Hepatocyte (in vitro differentiated cells): Measurements from ENCODE around the gene RBM38. TPM values are rescaled to one million over a fixed set of nuclear protein-coding genes. Genes with fewer than 3 reads are reported as not detected.

ENCODE experiments used
- DNase-seq: peaks from one replicate; pipeline ENCODE4 v3.0.0-alpha.2; 2016; ENCODE audit warnings: low spot score
- H2AFZ ChIP-seq: fragments of 200-600 bp; sonication (generic); 2 replicates; pipeline ENCODE4 v1.6.0; 2016; ENCODE audit warnings: antibody characterized with exemption, mild to moderate bottlenecking
- H3K27ac ChIP-seq: fragments of 200-600 bp; sonication (generic); 2 replicates; pipeline ENCODE4 v1.5.1; 2016; ENCODE audit warnings: mild to moderate bottlenecking
- H3K27me3 ChIP-seq: fragments of 200-600 bp; sonication (generic); 2 replicates; pipeline ENCODE4 v1.6.1; 2016
- H3K36me3 ChIP-seq: fragments of 200-600 bp; sonication (generic); replicated peaks from 2 replicates; pipeline ENCODE4 v1.5.1; 2016; ENCODE audit warnings: low read depth; ENCODE audit not compliant: insufficient read depth
- H3K4me1 ChIP-seq: fragments of 200-600 bp; sonication (generic); 2 replicates; pipeline ENCODE4 v1.5.1; 2016; ENCODE audit warnings: mild to moderate bottlenecking, moderate library complexity; ENCODE audit not compliant: insufficient read depth
- H3K4me2 ChIP-seq: fragments of 200-600 bp; sonication (generic); 2 replicates; pipeline ENCODE4 v1.6.0; 2016
- H3K4me3 ChIP-seq: fragments of 200-600 bp; sonication (generic); 2 replicates; pipeline ENCODE4 v1.5.1; 2016; ENCODE audit warnings: mild to moderate bottlenecking
- H3K79me2 ChIP-seq: fragments of 200-600 bp; sonication (generic); 2 replicates; pipeline ENCODE4 v1.6.0; 2017; ENCODE audit warnings: mild to moderate bottlenecking
- H3K9me2 ChIP-seq: fragments of 200-600 bp; sonication (generic); replicated peaks from 2 replicates; pipeline ENCODE4 v1.6.0; 2017; ENCODE audit warnings: mild to moderate bottlenecking; ENCODE audit not compliant: insufficient read depth
- H3K9me3 ChIP-seq: fragments of 200-600 bp; sonication (generic); 2 replicates; pipeline ENCODE4 v1.5.1; 2016; ENCODE audit warnings: low read depth, mild to moderate bottlenecking
- H4K20me1 ChIP-seq: fragments of 200-600 bp; sonication (generic); 2 replicates; pipeline ENCODE4 v1.6.0; 2016; ENCODE audit warnings: mild to moderate bottlenecking; ENCODE audit not compliant: insufficient read depth, poor library complexity, severe bottlenecking
- EZH2 ChIP-seq: fragments of 200-600 bp; sonication (generic); IDR thresholded peaks from 2 replicates; pipeline ENCODE4 v1.6.1; 2016; ENCODE audit warnings: antibody characterized with exemption, mild to moderate bottlenecking, borderline replicate concordance
- EZH2phosphoT487 ChIP-seq: fragments of 200-600 bp; sonication (generic); IDR thresholded peaks from one replicate; pipeline ENCODE4 v1.6.1; 2018; ENCODE audit warnings: antibody characterized with exemption, mild to moderate bottlenecking, low read depth, moderate library complexity; ENCODE audit not compliant: unreplicated experiment, severe bottlenecking
- WGBS: methylation state at CpG from one replicate; pipeline ENCODE4 v1.1.6; 2016; ENCODE audit warnings: low lambda C conversion rate; ENCODE audit errors: missing lambda C conversion rate; 5-methylcytosine and 5-hydroxymethylcytosine counted together
- polyA plus RNA-seq: library from polyadenylated mRNA; unstranded; fragments of >200 nt; fragmentation: Nextera tagmentation; extraction: Ambion mirVana; gene quantifications from 2 replicates; pipeline ENCODE4 v1.2.1, GENCODE V29; 2016
- total RNA-seq: library from RNA; depleted of rRNA; stranded (reverse); fragments of >200 nt; gene quantifications from 2 replicates; pipeline ENCODE4 v1.2.3, GENCODE V29; 2014
- TF ChIP-seq, protein P1 (sequence below): fragments of 200-600 bp; sonication (generic); IDR thresholded peaks from 2 replicates; pipeline ENCODE4 v1.5.1; 2016; ENCODE audit warnings: antibody characterized with exemption, mild to moderate bottlenecking; ENCODE audit not compliant: poor library complexity

The RBM38 gene
- total and polyA plus RNA-seq, 2 experiments from 2014 or later = 16.1 to 19.6 TPM

DNA sequence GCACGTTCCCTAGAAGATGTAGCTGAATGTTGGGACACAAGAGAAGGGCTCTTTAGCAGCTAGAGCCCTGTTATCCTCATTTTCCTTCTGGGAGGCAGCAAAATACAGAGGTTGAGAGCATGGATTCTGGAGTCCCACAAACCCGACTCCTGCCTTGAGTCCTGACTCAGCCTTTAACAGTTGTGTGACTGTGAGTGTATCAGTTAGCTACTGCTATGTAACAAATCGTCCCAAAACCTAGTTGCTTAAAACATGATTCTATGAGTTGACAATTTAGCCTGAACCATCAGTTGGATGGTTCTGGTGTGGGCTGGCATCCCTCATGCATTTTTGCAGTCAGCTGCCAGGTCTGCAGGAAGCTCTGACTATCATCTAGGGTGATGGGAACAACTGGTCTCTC is 54.6 kb downstream of the RBM38 start:
- TF ChIP-seq, protein P1, sequence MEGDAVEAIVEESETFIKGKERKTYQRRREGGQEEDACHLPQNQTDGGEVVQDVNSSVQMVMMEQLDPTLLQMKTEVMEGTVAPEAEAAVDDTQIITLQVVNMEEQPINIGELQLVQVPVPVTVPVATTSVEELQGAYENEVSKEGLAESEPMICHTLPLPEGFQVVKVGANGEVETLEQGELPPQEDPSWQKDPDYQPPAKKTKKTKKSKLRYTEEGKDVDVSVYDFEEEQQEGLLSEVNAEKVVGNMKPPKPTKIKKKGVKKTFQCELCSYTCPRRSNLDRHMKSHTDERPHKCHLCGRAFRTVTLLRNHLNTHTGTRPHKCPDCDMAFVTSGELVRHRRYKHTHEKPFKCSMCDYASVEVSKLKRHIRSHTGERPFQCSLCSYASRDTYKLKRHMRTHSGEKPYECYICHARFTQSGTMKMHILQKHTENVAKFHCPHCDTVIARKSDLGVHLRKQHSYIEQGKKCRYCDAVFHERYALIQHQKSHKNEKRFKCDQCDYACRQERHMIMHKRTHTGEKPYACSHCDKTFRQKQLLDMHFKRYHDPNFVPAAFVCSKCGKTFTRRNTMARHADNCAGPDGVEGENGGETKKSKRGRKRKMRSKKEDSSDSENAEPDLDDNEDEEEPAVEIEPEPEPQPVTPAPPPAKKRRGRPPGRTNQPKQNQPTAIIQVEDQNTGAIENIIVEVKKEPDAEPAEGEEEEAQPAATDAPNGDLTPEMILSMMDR = no peak
- TF ChIP-seq EZH2 = no peak
- no peak for TF ChIP-seq EZH2phosphoT487
- DNase-seq = no peak
- Histone ChIP-seq H3K79me2 (no peaks in the 10 kb centered on the region), H3K4me3 (no peak overlapping the region), H3K4me2 (no peak overlapping the region), H3K9me3 (no peaks in the 10 kb centered on the region), H2AFZ (no peak overlapping the region), H3K27ac (no peak overlapping the region), H3K4me1 (no peaks in the 10 kb centered on the region), H3K9me2 (no peaks in the 10 kb centered on the region), H3K27me3 (peaks cover 4% of the 10 kb centered on the region), H3K36me3 (no peaks in the 10 kb centered on the region), H4K20me1 (no peaks in the 10 kb centered on the region)
- 81% methylated on average over 3 of the region's 3 CpGs for WGBS

DNA sequence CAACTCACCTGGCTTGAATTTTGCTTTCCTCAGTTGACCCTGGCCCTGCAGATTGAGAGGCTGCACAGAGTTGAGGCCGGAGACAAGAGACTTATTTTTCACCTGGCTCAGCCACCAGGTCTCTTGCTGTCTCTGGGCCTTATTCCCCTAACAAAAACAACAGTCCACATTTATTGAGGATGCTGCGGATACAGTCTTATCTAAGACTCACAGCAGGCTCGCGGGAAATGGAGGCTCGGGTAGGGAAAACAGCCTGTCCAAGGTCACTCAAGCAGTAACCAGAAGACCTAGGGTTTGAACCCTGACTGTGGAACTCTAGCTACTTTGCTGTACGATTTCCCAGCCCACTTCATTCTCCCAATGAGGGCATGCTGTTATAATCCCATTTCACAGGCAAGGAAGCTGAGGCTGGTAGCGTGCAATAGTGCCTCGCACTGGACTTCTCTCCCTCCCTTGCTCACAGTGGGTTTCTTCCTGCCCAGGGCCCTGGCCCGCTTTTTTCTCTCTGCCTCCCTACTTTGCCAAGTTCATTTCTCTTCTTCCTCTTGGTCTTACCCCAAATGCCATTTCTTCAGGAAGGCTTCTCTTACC is 57.7 kb downstream of the RBM38 start:
- no peaks in the 10 kb centered on the region for H3K36me3 ChIP-seq
- no peak overlapping the region for H3K27ac ChIP-seq
- TF ChIP-seq EZH2 = no peak
- TF ChIP-seq, protein P1 = no peak
- no peak for TF ChIP-seq EZH2phosphoT487
- H3K4me1 ChIP-seq = no peaks in the 10 kb centered on the region
- peaks cover 4% of the 10 kb centered on the region for H3K27me3 ChIP-seq
- no peak overlapping the region for H3K4me3 ChIP-seq
- no peaks in the 10 kb centered on the region for H3K9me3 ChIP-seq
- 92% methylated on average over 9 of the region's 9 CpGs for WGBS
- no peaks in the 10 kb centered on the region for H4K20me1 ChIP-seq
- no peaks in the 10 kb centered on the region for H3K79me2 ChIP-seq
- H2AFZ ChIP-seq = no peak overlapping the region
- H3K4me2 ChIP-seq = no peak overlapping the region
- no peaks in the 10 kb centered on the region for H3K9me2 ChIP-seq
- no peak for DNase-seq

DNA sequence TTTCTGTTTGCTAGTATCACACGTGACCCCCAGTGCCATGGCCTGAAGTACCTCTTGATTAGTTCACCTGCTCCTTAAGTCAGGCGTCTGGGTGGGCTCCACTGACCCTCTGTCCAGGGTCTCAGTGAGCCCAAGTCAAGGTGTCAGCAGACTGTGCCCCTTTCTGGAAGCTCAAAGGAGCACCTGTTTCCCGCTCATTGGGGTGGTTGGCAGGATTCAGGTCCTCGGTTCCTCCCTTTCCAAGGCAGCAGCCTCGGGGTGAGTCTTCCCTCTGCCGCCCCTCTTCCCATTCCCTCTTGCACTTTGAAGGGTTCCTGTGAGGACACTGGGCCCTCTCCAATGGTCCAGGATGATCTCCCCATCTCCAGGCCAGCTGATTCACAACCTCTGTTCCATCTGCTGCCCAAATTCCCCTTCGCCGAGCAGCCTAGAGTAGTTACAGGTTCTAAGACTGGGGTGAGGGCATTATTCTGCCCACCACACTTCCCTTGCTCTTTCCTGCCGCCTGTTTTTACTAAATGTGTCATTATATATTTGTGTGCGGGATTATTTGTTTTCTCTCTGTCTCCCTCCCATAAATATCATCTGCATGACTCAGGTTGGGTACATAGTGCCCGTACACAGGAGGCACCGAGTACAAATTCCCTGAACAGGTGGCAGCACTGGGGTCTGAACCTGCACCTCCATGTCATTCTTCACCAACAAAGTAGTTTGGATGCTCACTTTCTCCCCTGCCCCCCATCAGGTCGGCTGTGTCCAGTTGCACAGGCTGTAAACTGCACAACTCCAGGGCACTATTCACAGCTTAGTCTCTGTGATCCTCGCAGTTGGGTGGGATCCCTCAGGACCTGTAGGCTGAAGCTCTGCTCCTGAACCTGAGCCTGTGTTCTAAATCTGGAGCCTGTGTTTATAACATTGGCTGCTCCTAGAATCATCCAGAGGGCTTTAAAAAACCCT is 58.5 kb downstream of the RBM38 start:
- Histone ChIP-seq H3K4me2 (no peak overlapping the region), H3K27me3 (peaks cover 4% of the 10 kb centered on the region), H2AFZ (no peak overlapping the region), H3K9me2 (no peaks in the 10 kb centered on the region), H4K20me1 (no peaks in the 10 kb centered on the region), H3K9me3 (no peaks in the 10 kb centered on the region), H3K27ac (no peak overlapping the region), H3K36me3 (no peaks in the 10 kb centered on the region), H3K79me2 (no peaks in the 10 kb centered on the region), H3K4me1 (no peaks in the 10 kb centered on the region), H3K4me3 (no peak overlapping the region)
- 90% methylated on average over 14 of the region's 14 CpGs for WGBS
- TF ChIP-seq EZH2phosphoT487 = no peak
- TF ChIP-seq, protein P1 = no peak
- TF ChIP-seq EZH2 = no peak
- DNase-seq = no peak
